K562 (cell line): ENCODE data around the gene MYO16. TPM values are rescaled to one million over a fixed set of nuclear protein-coding genes. Genes with fewer than 3 reads are reported as not detected.

Experiments used
- ARID3B ChIP-seq: fragments of 250-450 bp; sonication (Bioruptor Pico); IDR thresholded peaks from 2 replicates; pipeline ENCODE4 v1.4.0; 2020; ENCODE audit warnings: borderline replicate concordance
- ARNT ChIP-seq, 2 experiments: fragments of 450-650 bp; IDR thresholded peaks; 2 replicates each; pipeline ENCODE4 v1.6.1; 2016; ENCODE audit warnings: mild to moderate bottlenecking in 1 of 2
- CSDE1 ChIP-seq, 2 experiments: fragments of 450-650 bp; IDR thresholded peaks; 2 replicates each; pipeline ENCODE4 v1.6.1; 2016; ENCODE audit warnings: mild to moderate bottlenecking in 1 of 2
- DDX20 ChIP-seq: fragments of 450-650 bp; IDR thresholded peaks from 2 replicates; pipeline ENCODE4 v1.6.1; 2016; ENCODE audit warnings: missing genetic modification characterization, low read depth, mild to moderate bottlenecking, missing compliant biosample characterization, moderate library complexity
- E2F3 ChIP-seq: fragments of 250-450 bp; sonication (Bioruptor Pico); IDR thresholded peaks from 2 replicates; pipeline ENCODE4 v1.4.0; 2020; ENCODE audit warnings: mild to moderate bottlenecking
- FUS ChIP-seq: fragments of 200-400 bp; formaldehyde crosslinking; optimal IDR thresholded peaks from 2 replicates; pipeline ENCODE3; 2017; ENCODE audit warnings: low read depth, low read length
- HDGF ChIP-seq: fragments of 450-650 bp; IDR thresholded peaks from 2 replicates; pipeline ENCODE4 v1.6.1; 2016
- MIER1 ChIP-seq: fragments of 450-650 bp; IDR thresholded peaks from 2 replicates; pipeline ENCODE4 v1.6.1; 2016; ENCODE audit warnings: antibody characterized with exemption, mild to moderate bottlenecking, low read depth
- MLX ChIP-seq, 2 experiments: fragments of 450-650 bp in 1 of 2; sonication (generic) in 1 of 2; formaldehyde crosslinking; conservative IDR thresholded peaks; 2 replicates each; pipeline versions ENCODE4 v1.4.0 to v1.8.1; 2020 to 2022; ENCODE audit warnings: mild to moderate bottlenecking in 1 of 2, missing genetic modification reagents in 1 of 2
- NCOA4 ChIP-seq: fragments of 450-650 bp; IDR thresholded peaks from 2 replicates; pipeline ENCODE4 v1.6.1; 2018; ENCODE audit warnings: mild to moderate bottlenecking; ENCODE audit not compliant: partially characterized antibody
- NELFE ChIP-seq: IDR thresholded peaks from 2 replicates; pipeline ENCODE4 v1.6.1; 2011; ENCODE audit warnings: mild to moderate bottlenecking; ENCODE audit not compliant: insufficient read depth, insufficient read length
- NFYB ChIP-seq: IDR thresholded peaks from 2 replicates; pipeline ENCODE4 v1.6.1; 2011; ENCODE audit warnings: mild to moderate bottlenecking, moderate library complexity; ENCODE audit not compliant: insufficient read length; ENCODE audit errors: extremely low read depth
- PHF20 ChIP-seq: fragments of 450-650 bp; IDR thresholded peaks from 2 replicates; pipeline ENCODE4 v1.6.1; 2018; ENCODE audit not compliant: partially characterized antibody
- POLR2AphosphoS5 ChIP-seq: IDR thresholded peaks from 2 replicates; pipeline ENCODE4 v1.6.1; 2011; ENCODE audit warnings: mild to moderate bottlenecking, low read depth, low read length, moderate library complexity; ENCODE audit not compliant: control insufficient read depth, insufficient read depth
- POLR2B ChIP-seq: fragments of 450-650 bp; IDR thresholded peaks from 2 replicates; pipeline ENCODE4 v1.6.1; 2018; ENCODE audit warnings: low read depth; ENCODE audit not compliant: partially characterized antibody
- STAT5A ChIP-seq: IDR thresholded peaks from 2 replicates; pipeline ENCODE4 v1.6.1; 2012; ENCODE audit warnings: low read length, inconsistent platforms, borderline replicate concordance
- TCF15 ChIP-seq: fragments of 250-450 bp; sonication (Bioruptor Pico); IDR thresholded peaks from 2 replicates; pipeline ENCODE4 v1.8.0; 2022; ENCODE audit warnings: moderate library complexity, mild to moderate bottlenecking, inconsistent platforms
- ZBTB17 ChIP-seq: fragments of 450-650 bp; formaldehyde crosslinking; IDR thresholded peaks from 2 replicates; pipeline ENCODE4 v1.4.0; 2020; ENCODE audit warnings: mild to moderate bottlenecking
- ZBTB33 ChIP-seq: sonication (generic); formaldehyde crosslinking; IDR thresholded peaks from 2 replicates; pipeline ENCODE4 v1.8.1; 2023; ENCODE audit warnings: mild to moderate bottlenecking, missing genetic modification reagents
- ZNF197 ChIP-seq: fragments of 200-800 bp; sonication (Bioruptor generic); IDR thresholded peaks from 2 replicates; pipeline ENCODE4 v1.6.1; 2016; ENCODE audit warnings: low read depth, missing genetic modification characterization, missing compliant biosample characterization
- ZNF224 ChIP-seq: sonication (generic); formaldehyde crosslinking; IDR thresholded peaks from 2 replicates; pipeline ENCODE4 v1.8.0; 2022; ENCODE audit warnings: mild to moderate bottlenecking, missing genetic modification reagents
- ZNF384 ChIP-seq: IDR thresholded peaks from 2 replicates; pipeline ENCODE4 v1.6.1; 2012; ENCODE audit warnings: low read depth, low read length, improper control_type of control experiment
- ZNF551 ChIP-seq: fragments of 250-450 bp; sonication (Bioruptor Pico); IDR thresholded peaks from 2 replicates; pipeline ENCODE4 v1.5.0; 2021; ENCODE audit warnings: mild to moderate bottlenecking, moderate library complexity
- ZNF561 ChIP-seq: fragments of 450-650 bp; formaldehyde crosslinking; conservative IDR thresholded peaks from 2 replicates; pipeline ENCODE4 v1.4.0; 2020; ENCODE audit warnings: mild to moderate bottlenecking, moderate library complexity
- ZNF644 ChIP-seq: fragments of 200-800 bp; sonication (Bioruptor generic); IDR thresholded peaks from 2 replicates; pipeline ENCODE4 v1.6.1; 2016; ENCODE audit warnings: low read depth, missing genetic modification characterization, missing compliant biosample characterization
- polyA plus RNA-seq, 8 experiments: library from polyadenylated mRNA; depleted of rRNA in 4 of 8; stranded (reverse) in 5 of 8; unstranded in 3 of 8; fragments of >200 nt; fragmentation: Nextera tagmentation in 2 of 8; fragmentation: Illumina TruSeq in 1 of 8; extraction: Ambion mirVana in 2 of 8; extraction: Trizol in 1 of 8; gene quantifications; 2 replicates each; pipeline versions ENCODE4 v1.2.1 to v1.2.3, GENCODE V29; 2011 to 2014; ENCODE audit warnings: inconsistent platforms in 1 of 8, missing spikeins in 1 of 8
- total RNA-seq, 7 experiments: library from RNA; depleted of rRNA in 6 of 7; stranded (reverse); fragments of >200 nt in 6 of 7; fragmentation: Illumina TruSeq in 2 of 7; extraction: Trizol in 2 of 7; gene quantifications; 2 replicates each; pipeline versions ENCODE4 v1.2.1 to v1.2.3, GENCODE V29; 2011 to 2021; ENCODE audit warnings: low replicate concordance in 1 of 7

MYO16 gene
- total and polyA plus RNA-seq, 9 of the 15 experiments (the other 6 are each of a cell fraction or from before 2014, with no cell fraction given) = 4.3 to 45.7 (median 12.1) TPM

GRCh38 chr13:108769213-108770070 lies 140.0 kb downstream of the MYO16 start (continued):
- TF ChIP-seq ARID3B (no peak), DDX20 (tag) (no peak), NCOA4 (no peak), ZNF561 (CRISPR knock-in tag) (no peak), E2F3 (no peak), CSDE1 (IDR thresholded peaks at IDR 0.05) (0 out of 4 replicates have a peak, but pooled peaks of 1 of the 2 experiments have one; percentile 24), NELFE (no peak), TCF15 (no peak), POLR2AphosphoS5 (peak; percentile 91), ZNF224 (CRISPR knock-in tag) (no peak), ZNF644 (tag) (0 out of 2 replicates have a peak, but pooled peaks have one; percentile 21), HDGF (no peak), PHF20 (no peak), FUS (no peak), ZBTB33 (CRISPR knock-in tag) (no peak), ZBTB17 (CRISPR knock-in tag) (peak; percentile 23; the same call in 1 of the 2 replicates), POLR2B (no peak), ZNF197 (CRISPR knock-in tag) (peak; percentile 67; the same call in 1 of the 2 replicates), NFYB (no peak), MLX (CRISPR knock-in tag; conservative IDR thresholded peaks at IDR 0.05) (no peak), ZNF384 (no peak), MIER1 (no peak), ZNF551 (CRISPR knock-in tag) (no peak), STAT5A (peak; percentile 93), ARNT (IDR thresholded peaks at IDR 0.05) (peak; percentile 84; a peak in 3 of 4 replicates)
